ENCODE measurements around the gene SMIM31.

Gene SMIM31

GRCh38 chr4:164753873-164754488 lies at the start of gene SMIM31:
Gene SMIM31 (plus strand): TSS chr4:164754131. CDS start chr4:164770444, 16,313 bp downstream.
- peak; percentile 39 for DNase-seq (ENCODE audit: low spot score)

DNA sequence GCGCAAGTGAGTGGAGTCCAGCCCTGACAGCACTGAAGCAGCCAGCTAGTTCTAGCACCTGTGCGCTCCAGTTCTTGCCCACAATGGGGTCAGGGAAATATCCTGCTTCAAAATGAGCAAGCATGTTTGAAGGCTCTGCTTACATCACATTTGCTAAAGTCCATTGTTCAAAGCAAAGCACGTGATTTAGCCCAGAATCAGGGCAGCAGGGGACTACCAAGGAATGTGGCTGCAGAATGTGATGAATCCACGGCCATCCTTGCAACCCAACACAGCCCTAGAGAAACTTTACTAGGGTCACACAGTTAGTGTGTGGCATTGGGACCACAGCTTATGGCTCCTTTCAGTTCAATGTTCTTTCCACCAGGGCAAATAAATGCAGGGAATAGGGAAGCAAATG lies 47.3 kb upstream of the SMIM31 start:
- DNase-seq (ENCODE audit: low spot score), result no peak

- DNase-seq (ENCODE audit: low spot score), result no peak
Observed at GRCh38 chr4:164716901-164717300, 37.0 kb upstream of the SMIM31 start.

- DNase-seq (ENCODE audit: low spot score), result no peak
Observed at GRCh38 chr4:164718827-164719226, 35.1 kb upstream of the SMIM31 start.

- DNase-seq (ENCODE audit: low spot score), result no peak
Observed at GRCh38 chr4:164725066-164725465, 28.9 kb upstream of the SMIM31 start.

DNA sequence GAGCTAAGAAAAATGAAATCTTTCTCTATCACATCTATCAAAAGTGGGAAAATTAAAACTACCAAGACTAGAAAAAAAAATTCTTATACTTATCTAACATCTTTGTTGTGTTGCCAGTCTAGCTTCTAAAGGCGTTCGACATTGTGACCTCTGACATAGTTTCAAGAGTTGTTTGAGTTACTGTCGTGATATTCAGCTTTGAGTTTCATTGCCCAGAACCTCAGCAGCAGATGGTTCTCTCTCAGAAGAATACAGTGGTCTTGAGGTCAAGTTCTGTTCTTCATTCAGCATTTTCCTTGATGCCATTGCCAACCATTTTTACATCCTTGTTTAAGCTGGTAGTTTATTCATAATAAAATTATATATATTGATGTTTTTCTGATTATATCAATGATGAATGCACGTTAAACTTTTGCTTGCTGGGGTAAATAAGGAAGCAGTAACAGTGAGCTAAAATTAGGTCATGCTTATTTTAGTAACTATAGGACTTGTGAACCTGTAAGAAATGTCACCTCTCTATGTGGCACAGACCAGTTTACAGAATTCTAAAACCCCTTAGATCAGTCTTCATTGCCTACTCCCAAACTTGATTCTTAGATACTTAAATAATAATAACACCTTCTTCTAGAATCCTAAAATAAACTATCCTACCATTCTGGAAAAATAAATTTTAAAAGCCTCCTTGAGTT lies 23.1 kb upstream of the SMIM31 start:
- DNase-seq (ENCODE audit: low spot score), result no peak

DNA sequence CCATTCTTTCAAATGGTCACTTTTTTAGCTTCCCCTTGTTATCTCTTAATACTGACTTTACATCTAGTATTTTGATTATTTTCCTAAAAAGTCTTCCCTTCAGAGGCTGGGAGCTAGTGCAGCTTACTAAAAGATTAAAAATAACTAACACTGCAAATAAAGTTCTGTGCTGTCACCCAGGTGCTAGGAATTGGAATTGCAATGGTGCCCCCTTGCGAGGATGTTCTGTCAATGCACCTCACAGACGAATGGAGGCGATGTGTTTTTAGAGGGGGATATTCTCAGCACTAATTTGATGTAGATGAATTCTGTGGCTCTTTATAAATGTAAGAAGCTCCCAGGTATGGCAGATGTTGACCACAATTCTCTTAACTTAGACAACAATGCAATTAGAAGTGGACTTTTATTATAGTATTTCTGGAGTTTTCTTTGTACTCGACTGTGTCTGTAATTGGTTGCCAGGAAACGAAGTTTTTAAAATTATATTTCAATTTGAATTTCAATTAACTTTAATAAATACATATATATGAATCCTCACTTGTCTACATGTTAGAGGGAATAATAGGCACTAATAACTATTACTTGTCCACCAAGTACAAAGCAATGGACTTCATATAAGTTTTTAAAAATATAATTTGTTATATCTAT lies 22.0 kb upstream of the SMIM31 start:
- peak; percentile 39 for DNase-seq (ENCODE audit: low spot score)

DNA sequence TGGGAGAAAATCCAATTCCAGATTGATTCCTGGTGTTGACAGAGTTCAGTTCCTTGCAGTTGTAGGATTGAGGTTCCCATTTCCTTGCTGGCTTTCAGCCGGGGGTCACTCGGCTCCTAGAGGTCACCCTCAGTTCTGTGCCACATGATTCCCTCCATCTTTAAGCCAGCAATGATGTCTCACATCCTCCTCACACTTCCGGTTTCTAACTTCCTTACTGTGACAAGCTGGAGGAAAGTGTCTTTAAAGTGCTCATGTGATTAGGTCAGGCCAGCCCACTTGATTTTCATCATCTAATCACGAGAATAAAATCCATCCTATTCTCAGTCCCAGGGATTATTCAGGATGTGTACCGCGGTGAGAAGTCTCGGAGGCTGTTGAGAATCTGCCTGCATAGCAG lies 19.4 kb upstream of the SMIM31 start:
- DNase-seq (ENCODE audit: low spot score), result no peak

DNA sequence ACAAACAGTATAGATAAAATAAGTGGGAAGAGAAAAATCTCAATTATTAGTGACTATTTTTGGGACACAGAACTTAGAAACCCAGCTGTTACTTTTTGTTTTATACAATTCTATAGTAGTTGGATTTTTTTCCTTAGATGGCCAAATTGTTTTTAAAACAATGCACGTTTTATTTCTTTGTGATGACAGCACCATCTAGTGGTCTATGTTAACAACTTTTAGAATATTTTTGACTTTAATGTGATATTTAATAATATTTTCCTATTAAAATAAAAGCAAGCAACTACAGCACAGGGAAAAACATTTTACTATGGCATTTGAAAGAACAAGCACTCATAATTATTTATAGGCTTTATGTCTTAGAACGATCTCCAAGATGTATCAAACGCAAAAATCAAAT lies 5.6 kb upstream of the SMIM31 start:
- peak; percentile 24 for DNase-seq (ENCODE audit: low spot score)

DNA sequence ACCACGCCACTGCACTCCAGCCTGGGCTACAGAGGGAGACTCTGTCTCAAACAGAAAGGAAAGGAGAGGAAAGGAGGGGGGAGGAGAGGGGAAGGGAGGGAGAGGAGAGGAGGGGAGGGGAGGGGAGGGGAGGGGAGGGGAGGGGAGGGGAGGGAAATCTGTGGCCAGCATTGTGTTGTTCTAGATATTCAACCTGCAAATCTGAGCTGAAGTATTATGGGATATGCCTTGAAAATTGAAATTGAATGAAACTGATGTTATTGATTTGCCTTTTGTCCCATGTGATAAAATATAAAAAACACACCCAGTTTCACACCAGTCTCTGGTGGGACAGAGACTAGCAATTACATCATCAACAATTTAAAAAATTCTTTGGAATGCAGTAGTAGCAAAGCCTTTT lies 1.5 kb downstream of the SMIM31 start:
- DNase-seq (ENCODE audit: low spot score), result no peak

DNA sequence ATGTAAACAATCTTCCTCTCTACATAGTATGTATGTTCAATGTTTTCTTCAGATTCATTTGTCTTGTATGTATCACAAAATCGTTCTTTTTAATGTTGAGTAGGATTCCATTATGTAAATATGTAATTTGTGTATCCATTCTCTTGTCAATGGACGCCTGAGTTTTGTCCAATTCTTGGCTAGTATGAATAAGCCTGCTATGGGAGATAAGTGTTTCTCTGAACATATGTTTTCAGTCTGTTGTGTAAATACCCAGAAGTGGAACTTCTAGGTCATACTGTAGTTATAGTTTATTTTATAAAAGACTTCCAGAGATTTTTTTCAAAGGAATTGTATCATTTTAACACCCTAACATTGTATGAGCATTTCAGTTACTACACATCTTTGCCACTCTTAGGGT lies 2.8 kb downstream of the SMIM31 start:
- DNase-seq (ENCODE audit: low spot score), result no peak

- no peak for DNase-seq (ENCODE audit: low spot score)
Observed at GRCh38 chr4:164761241-164761640, 7.3 kb downstream of the SMIM31 start.

GRCh38 chr4:164761746-164762275 lies 7.9 kb downstream of the SMIM31 start:
- no peak for DNase-seq (ENCODE audit: low spot score)

DNA sequence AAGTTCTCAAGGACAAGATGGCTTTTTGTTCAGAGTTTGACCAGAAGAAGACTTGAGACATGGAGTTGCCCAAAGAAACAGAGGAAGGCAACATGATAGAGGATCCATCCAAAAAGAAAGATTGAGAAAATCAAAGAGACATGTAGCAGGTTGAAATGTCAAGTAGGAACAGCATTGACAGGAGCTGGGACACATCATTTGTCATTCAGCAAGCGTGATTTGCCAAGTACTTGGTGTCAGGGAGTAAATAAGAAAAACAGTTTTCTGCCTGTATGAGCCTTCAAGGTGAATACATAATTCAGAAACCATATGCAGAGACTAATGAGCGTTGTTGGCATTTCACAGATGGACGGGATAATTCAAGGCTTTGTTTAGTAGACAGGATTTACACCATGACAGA lies 11.2 kb downstream of the SMIM31 start:
- DNase-seq (ENCODE audit: low spot score), result no peak

DNA sequence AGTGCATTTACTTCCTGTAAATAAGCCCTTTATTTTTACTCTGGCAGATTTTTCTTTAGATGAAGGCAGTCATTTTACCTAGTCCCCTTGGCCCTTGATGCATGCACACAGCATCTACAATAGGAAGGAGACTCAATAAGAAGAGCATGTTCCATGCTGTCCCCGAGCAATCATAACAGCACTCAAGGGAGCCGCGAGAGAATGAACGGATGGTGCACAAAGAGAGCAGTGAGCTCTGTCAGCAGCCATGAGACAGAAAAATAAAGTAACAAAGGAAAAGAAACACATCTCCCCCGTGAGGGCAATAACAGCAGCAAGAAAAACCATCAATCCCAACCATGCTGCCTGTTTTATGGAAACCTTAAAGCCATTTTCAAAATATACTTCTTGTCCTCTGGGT lies 11.9 kb downstream of the SMIM31 start:
- no peak for DNase-seq (ENCODE audit: low spot score)

- DNase-seq (ENCODE audit: low spot score), result peak; percentile 11
Observed at GRCh38 chr4:164768516-164768915, 14.6 kb downstream of the SMIM31 start.

- DNase-seq (ENCODE audit: low spot score), result no peak
Observed at GRCh38 chr4:164770010-164770724, 16.2 kb downstream of the SMIM31 start.

- DNase-seq (ENCODE audit: low spot score), result no peak
Observed at GRCh38 chr4:164771088-164771487, 17.2 kb downstream of the SMIM31 start.

DNA sequence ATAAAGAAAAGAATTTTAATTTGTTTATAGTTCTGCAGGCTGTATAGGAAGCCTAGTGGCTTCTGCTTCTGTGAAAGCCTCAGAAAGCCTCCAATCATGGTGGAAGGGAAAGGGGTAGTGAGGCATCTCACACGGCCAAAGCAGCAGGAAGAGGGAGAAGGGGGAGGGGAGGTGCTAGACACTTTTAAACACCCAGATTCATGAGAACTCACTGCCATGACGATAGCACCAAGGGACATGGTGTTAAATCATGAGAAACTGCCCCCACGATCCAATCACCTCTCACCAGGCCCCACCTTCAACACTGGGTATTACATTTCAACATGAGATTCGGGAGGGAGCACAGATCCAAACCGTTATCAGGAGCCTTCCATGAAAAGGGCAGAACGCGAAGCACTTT lies 18.1 kb downstream of the SMIM31 start:
- no peak for DNase-seq (ENCODE audit: low spot score)

DNA sequence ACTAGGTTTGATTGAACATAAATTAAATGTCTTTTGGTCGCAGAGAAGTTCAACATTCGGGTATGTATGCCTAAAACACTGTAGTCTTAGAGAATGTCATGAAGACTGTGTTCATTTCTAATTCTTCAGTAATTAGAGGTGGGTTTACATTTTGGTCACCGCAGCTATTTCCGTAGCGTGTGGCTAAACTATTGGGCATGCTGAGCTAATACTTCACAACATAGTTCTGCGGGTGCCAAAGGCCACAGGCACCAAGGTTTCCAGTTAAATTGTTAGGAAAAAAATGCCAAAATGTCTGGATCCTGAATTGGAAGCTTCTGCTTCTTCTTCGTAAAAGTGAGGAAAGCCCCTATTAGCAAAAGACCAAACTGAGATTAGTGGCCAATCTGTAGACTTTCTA lies 25.1 kb downstream of the SMIM31 start:
- DNase-seq (ENCODE audit: low spot score), result no peak

GRCh38 chr4:164779811-164780216 lies 25.9 kb downstream of the SMIM31 start:
- DNase-seq (ENCODE audit: low spot score), result peak; percentile 54

GRCh38 chr4:164780839-164781238 lies 26.9 kb downstream of the SMIM31 start:
- no peak for DNase-seq (ENCODE audit: low spot score)

DNA sequence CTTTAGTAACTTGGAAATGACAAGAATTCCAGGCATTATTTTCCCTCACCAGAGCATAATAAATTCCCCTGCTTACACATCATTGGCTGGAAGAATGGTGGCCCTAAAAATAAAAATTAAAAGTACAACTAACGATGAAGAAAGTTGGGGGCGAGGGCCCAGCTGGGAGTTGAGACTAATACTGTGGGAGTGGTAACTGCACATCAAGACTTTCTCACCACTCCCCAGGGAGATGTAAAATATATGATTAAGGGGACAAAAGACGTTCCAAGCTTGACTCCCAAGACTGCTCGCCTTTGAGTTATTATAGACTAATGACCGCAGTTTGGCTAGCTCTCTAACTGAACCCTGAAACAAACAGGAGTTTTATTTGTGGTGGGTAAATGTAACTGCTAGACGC lies 30.0 kb downstream of the SMIM31 start:
- DNase-seq (ENCODE audit: low spot score), result no peak
